HG03066 (cell line): ENCODE measurements around the gene CCDC127.
"Not testable (repeated sequence)": the region's sequence is repeated elsewhere in the genome, so short reads cannot be mapped to it uniquely, and the experiment has no call there.

ENCODE experiments used
- ATAC-seq: cut with Tn5 transposase; IDR thresholded peaks from one replicate; pipeline ENCODE4 v1.9.1; 2021; ENCODE audit warnings: low read depth; ENCODE audit not compliant: unreplicated experiment

The CCDC127 gene

DNA sequence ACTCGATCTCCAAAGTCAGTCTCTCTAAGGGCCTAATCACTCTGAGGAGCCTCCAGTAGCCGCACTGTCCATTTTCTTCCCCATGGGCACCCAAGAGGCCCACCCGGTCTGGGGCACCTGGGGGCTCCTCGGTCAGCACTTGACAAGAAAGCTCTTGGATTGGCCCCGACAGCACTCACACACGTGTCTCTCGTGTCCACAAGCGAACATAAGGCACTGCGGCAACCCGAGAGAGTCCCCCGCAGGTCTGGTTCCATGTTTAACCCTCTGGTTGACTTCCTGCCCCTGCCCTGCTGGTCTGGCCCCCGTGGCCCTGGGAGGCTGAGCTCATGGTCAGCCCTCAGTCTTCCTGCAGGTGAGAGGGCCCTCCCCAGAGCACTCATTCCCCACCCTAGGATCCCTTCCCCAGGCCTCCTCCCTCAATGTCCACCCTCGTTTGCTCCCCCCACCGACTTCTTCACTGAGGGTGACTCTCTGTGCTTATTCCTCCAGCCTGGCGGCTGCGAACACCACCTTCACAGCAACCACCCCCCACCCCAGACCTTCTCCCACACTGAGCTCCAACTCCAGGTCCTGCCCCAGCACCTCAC, 43.0 kb downstream of the CCDC127 start:
- ATAC-seq, result no peak

DNA sequence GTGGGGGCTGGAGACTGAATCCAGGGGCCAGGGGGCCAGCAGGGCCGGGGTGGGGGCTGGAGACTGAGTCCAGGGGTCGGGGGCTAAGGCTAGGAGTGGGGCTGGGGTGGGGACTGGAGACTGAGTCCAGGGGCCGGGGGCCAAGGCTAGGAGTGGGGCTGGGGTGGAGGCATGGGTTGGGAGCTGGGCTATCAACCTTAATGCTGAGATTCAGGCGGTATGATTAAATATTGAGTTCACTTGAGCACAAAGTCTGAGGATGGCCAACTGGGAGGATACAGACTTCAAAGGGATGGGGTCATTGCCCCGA, 43.7 kb downstream of the CCDC127 start:
- ATAC-seq, result no peak

DNA sequence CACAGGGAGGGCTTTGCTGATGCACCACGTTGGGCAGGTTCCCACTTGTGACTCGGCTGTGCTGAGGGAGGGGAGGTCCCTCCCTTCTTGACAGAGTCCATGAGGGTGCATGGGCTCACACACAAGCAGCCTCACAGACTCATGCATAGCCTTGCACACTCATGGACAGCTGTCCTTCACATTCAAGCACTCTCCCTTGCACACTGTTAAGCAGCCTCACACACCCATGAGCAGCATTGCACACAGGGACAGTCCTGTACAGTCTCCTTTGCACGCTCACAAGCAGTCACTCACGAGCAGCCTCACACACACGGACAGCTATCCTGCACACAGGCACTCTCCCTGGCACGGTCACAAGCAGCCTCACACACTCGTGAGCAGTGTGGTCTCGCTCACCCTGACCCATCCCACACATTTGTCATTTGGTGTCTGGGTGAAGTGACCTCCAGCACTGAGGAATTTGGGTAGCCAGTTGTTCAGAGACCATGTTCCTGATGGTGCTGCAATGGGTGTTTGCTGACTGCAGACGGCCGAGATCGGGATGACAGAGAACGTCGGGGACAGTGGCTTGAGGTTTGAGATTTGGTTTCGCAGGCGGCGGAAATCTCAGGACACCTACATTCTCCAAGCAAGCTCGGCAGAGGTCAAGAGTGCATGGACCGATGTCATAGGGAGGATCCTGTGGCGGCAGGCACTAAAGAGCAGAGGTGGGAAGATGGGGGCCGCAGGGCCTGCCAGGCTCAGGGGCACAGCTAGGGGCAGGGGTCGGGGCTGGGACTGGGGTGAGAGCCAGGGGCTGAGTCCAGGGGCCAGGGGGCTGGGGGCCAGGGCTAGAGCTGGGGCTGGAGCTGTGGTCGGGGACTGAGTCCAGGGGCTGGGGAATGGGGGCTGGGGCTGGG, 44.3 kb downstream of the CCDC127 start:
- ATAC-seq, result no peak

DNA sequence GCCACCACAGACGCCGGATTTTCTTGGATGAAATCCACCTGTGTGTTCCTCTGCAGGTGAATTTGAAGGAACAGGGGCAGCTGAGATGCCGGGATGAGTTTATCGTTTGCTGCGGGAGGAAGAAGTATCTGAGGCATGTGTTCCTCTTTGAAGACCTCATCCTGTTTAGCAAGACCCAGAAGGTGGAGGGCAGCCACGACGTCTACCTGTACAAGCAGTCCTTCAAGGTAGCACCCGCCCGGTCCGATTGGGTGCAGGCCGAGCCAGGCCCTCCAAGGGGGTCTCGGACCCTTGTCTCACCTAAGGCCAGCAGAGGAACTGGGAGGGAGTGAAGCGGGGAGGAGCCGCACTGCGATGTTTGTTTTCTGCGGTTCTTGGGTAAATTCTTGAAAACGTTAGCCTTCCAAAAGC, 45.1 kb downstream of the CCDC127 start:
- ATAC-seq, result no peak

DNA sequence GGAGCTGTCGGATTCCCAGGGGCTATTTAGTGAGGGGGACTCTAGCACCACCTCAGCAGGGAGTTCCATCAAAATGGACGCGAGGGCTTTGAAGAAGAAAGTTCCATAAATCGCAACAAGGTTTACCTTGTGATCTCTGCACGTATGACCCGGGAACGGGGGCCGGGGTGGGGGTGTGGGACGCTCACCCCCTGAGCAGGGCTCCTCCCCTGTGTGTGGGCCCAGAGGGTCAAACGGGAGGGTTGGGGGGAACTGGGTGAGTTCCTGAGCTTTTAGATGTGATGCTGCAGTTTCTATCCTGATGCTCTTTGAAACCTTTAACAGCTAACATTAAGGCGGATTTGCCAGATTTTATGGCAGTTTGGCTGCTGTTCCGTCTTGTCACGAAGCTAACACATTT, 45.5 kb downstream of the CCDC127 start:
- no peak for ATAC-seq

DNA sequence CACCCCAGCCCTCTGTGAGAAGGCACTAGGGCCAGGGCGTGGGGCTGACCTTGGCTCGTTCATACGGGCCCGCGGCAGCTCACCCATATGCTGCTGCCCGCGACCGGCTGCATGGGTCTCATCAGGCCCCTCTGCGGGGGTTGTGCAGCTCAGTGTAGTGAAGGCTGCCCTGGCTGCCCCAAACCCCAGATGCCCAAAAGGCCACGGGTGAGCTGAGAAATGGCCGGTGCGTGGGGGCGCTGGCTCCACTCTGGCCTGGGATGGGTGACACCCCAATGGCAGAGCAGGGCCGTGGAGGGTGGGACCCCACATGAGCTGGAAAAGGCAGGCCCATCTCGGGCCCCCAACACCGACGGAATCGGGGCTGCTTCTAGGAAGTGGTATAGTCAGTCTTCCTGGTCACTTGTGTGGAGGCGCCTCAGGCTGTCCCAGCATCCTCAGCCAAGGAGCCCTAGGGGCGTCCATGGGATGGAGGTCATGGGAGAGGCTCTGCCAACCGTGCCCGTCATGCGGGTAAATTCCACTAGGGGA, 46.1 kb downstream of the CCDC127 start:
- no peak for ATAC-seq

DNA sequence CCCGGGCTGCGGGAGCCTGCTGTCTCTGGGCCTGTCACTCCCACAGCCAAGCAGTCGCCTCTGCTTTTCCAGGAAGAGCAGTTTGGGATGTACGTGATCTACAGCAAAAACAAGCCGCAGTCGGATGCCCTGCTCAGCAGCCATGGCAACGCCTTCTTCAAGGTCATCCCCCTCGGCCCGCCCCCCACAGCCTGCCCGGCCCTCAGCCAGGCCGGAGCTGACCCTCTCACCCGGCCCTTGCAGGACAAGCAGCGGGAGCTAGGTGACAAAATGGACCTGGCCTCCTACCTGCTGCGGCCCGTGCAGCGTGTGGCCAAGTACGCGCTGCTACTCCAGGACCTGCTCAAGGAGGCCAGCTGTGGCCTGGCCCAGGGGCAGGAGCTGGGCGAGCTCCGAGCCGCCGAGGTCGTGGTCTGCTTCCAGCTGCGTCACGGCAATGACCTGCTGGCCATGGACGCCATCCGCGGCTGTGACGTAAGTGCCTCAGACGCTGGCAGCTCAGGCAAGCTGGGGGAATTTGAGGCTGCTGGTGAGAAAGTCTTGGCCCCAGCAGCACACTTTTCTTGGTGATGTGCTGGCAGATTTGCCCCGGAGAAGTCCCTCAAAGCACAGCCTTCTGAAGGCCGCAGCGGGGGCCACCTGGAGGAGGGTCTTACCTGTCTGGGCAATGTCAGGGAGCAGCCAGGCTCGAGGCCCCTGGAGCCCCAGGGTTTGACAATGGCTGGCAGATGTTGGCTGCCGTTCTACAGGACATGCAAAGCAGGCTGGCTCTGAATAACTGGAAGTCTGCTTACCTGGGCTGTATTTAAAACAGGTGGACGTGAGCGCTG, 46.8 kb downstream of the CCDC127 start:
- no peak for ATAC-seq

DNA sequence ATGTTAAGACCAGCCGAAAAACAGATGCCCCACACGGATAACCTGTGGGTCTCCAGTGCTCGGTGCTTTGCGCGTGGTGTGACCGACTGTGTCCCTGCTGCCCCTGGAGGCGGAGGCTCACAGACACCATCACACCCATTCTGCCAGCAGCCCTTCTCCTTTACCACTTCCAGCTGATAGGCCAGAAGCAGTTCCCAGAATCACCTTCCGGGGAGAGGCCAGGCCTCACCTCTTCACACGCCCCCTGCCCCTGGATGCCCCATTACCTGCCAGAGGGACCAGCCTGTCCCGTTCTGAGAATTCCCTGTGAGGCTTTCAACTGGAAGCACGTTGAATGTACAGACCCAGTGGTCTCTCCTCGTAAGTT, 48.2 kb downstream of the CCDC127 start:
- no peak for ATAC-seq

DNA sequence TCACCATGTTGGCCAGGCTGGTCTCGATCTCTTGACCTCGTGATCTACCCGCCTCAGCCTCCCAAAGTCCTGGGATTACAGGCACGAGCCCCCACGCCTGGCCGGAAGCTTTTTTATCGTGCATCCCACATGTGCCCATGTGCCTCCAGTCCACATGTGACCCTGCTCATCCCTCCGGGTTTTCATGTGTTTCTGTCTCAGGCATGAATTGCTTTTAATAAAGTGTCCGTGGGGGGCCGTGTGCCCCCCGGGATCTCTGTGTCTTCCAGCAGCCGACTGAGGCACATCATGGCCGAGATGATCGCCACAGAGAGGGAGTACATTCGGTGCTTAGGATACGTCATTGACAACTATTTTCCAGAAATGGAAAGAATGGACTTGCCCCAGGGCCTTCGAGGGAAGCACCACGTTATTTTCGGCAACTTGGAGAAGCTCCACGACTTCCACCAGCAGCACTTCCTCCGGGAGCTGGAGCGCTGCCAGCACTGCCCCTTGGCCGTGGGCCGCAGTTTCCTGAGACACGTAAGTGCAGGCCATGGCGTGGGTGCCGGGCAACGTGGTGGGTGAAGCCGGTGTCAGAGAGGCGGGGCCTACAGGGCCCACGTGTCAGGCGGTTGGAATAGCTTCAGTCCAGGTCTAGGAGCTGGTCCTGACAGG, 48.8 kb downstream of the CCDC127 start:
- no peak for ATAC-seq

DNA sequence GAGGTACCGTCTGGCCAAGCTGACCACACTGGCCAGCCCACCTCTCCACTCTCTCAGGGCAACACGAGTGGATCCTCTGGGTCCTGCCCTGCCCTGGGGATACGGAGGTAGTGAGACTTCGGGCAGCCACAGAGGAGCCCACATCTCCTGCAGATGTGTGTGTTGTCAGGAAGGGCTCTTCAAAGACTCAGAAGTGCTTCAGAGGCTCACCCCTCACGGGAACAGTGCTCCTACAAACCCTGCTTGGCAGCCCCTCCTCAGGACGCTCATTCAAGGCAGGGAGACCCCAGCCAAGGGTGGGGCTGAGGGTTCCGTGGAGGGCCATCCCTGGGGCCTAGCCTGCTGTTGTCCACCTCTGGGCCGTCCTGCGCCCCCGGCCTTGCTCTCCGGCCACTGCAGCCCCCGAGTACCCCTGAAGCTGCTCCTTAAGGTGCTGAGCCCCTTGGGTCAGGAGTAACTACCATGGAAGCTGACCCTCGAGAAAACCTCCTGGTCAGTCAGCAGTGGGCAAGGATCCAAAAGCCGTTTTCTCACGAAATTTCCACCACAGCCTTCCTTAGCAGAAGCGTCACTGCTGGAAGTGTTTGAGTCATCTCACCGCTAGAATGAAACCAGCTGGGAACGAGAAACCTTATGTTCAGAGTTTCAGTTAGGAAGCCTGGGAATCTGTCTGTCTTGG, 49.8 kb downstream of the CCDC127 start:
- no peak for ATAC-seq

DNA sequence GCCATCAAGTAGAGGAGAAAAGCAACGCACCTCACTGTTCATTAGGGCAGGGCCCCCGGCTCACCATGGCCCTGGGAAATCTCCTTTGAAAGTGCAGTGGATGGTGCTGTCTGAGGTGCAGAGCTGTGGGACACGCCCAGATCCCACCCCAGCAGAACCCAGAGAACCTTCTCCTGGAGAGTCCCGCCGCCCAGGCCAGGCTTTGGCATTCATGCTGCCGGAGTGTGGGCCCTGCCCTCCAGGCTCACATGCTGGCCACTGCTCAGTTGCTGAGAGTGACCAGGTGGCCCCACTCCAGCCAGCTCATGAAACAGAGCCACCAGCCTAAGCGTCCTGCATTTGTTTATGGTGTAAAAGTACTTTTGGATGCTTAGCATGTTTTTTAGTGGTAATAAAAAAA, 50.4 kb downstream of the CCDC127 start:
- no peak for ATAC-seq

DNA sequence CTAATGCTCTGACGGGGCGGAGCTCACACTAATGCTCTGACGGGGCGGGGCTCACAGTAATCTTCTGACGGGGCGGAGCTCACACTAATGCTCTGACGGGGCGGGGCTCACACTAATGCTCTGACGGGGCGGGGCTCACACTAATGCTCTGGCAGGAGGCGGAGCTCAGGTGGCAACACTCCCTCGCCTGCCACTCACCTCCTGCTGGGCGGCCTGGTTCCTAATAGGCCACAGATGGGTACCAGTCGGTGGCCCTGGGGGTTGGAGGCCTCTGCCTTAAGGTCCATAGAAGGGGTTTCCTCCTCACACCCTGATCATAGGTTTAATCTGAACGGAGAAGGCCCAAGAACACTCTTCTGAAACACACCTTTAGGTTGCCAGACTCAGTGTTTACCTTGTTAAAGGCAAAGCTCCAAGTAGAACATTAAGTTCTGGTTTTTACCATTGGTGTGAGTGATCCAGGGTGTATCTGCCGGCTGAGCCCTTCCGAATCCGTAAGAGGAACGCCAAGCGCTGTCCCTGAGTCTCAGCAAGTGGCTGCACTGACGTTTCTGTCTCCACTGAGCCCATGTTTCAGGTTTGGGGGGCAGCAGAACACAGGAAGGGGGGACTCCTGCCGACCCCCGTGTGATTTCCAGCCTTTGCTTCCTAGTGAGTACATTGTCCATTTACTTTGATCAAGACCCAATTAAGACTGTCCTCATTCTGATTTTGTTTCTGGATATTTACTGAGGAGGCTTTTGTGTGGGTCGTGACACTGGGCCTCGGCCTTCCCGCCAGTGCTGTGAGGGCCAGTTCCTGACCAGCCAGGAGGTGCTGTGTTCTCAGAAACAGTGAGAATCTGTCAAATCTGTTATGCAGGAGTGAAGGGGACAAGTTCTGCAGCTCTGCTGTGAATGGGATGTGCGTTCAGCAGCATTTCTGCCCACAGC, 51.2 kb downstream of the CCDC127 start:
- no peak for ATAC-seq

DNA sequence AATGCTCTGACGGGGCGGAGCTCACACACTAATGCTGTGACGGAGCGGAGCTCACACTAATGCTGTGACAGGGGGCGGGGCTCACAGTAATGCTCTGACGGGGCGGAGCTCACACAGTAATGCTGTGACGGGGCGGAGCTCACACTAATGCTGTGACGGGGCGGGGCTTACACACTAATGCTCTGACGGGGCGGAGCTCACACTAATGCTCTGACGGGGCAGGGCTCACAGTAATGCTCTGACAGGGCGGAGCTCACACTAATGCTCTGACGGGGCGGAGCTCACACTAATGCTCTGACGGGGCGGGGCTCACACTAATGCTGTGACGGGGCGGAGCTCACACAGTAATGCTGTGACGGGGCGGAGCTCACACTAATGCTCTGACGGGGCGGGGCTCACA, 53.2 kb downstream of the CCDC127 start:
- ATAC-seq, result not testable (repeated sequence)

DNA sequence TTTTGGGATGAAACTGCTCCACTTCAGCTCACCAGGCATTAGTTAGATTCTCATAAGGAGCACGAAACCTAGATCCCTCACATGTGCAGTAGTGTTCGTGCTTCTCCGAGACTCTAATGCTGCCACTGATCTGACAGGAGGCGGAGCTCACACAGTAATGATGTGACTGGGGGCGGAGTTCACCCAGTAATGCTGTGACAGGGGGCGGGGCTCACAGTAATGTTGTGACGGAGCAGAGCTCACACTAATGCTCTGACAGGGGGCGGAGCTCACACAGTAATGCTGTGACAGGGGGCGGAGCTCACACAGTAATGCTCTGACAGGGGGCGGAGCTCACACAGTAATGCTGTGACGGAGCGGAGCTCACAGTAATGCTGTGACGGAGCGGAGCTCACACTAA, 53.7 kb downstream of the CCDC127 start:
- ATAC-seq, result no peak

DNA sequence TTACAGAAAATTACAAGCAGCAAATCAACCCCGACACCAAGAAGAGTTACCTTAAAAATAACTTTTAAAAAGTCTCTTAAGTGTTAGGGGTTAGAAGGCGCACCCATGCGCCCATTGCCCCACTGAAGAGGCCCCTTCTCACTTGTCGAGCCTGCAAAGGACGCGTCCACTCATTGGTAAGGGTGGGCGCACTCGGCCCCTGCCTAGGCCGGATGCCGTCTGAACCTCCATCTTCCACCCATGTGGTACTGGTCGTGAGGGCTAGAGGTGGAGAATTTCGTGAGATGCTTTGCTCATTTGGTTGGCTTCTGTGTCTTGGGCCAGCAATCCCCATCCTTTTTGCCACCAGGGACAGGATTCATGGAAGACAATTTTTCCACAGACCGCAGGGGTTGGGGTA, 54.1 kb downstream of the CCDC127 start:
- no peak for ATAC-seq

DNA sequence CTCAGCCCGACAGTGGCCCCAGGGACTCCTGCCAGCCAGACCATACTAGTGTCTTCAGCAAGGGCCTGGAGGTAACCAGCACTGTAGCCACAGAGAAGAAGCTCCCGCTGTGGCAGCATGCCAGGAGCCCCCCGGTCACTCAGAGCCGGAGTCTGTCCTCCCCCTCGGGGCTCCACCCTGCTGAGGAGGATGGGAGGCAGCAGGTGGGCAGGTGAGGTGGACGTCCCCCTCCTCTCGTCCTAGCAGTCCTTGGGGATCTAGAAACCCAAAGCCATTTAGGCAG, 54.7 kb downstream of the CCDC127 start:
- ATAC-seq, result no peak

DNA sequence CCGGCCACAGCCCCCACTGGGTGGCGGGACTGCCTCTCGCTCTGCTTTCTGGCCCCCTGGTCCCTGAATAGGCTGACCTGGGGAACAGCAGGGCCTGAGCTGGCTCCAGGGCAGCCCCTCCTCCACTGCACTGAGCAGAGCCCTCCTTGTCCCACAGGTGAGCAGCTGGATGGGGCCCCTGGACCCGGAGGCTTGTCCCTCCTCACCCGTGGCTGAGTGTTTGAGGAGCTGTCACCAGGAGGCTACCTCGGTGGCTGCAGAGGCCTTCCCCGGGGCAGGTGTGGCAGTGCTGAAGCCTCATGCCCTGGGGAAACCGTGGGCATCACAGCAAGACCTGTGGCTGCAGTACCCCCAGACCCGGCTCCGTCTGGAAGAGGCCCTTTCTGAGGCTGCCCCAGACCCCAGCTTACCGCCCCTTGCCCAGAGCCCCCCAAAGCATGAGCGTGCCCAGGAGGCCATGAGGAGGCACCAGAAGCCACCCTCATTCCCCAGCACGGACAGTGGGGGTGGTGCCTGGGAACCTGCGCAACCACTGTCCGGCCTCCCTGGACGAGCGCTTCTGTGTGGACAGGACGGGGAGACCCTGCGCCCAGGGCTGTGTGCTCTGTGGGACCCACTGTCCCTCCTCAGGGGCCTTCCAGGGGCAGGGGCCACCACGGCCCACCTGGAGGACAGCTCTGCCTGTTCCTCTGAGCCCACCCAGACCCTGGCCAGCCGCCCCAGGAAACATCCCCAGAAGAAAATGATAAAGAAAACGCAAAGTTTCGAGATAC, 55.2 kb downstream of the CCDC127 start:
- ATAC-seq, result no peak

DNA sequence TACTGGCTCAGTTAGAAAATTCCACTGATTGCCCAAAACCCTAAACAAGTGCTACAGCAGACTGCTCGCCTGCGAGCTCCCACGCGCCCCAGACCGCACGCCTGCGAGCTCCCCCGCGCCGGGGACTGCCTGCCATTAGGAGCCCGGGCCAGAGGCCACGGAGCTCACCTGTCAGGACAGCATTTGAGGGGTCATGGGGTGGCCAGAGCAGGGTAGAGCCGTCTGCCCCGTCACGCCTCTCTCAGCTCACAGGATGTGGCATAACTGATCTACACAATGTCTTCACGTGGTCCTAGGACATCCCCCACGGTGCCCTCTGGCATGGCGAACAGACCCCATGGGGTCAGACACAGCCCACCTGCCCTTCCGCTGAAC, 55.8 kb downstream of the CCDC127 start:
- ATAC-seq, result no peak

DNA sequence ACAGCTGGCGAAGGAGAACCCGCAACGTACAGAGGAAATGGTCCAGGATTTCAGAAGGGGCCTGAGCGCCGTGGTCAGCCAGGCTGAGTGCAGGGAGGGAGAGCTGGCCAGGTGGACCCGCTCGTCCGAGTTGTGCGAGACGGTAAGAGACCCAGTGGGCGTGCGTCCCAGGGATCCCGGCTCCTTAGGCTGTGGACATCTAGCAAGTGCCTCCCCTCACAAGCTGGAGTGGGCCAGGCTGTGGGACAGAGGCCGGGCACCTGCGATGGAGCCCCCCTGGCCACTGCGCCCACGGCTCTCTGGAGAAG, 56.2 kb downstream of the CCDC127 start:
- no peak for ATAC-seq
